Natural killer cell treated with Interleukin-12 subunit alpha and Interleukin-12 subunit beta and Interleukin-15 and Interleukin-18, amount 100 ng/mL, for 72 hours (primary cell): ENCODE results near the gene CALCOCO2. TPM values are rescaled to one million over a fixed set of nuclear protein-coding genes. Genes with fewer than 3 reads are reported as not detected.
"Not testable (repeated sequence)": the region's sequence is repeated elsewhere in the genome, so short reads cannot be mapped to it uniquely, and the experiment has no call there.

Source experiments
- ATAC-seq, 2 donors: fragments of 150-1000 bp; cut with Tn5 transposase in 1 of 2; sonication (Bioruptor Pico), chemical (Tn5 transposase) in 1 of 2; 2 replicates each; pipeline ENCODE4 v1.10.0; 2021
- DNase-seq: peaks from one replicate; pipeline ENCODE4 v3.0.0; 2022; ENCODE audit warnings: low spot score
- H3K27ac Mint-ChIP-seq, 2 donors: 1 replicate in 1 of 2; 2 replicates in 1 of 2; pipeline ENCODE4 v1.8.0; 2022; ENCODE audit warnings: mixed read lengths in 2 of 2, mild to moderate bottlenecking in 1 of 2, moderate library complexity in 1 of 2
- H3K27me3 Mint-ChIP-seq, 2 donors: 1 replicate in 1 of 2; 2 replicates in 1 of 2; pipeline ENCODE4 v1.8.0; 2022; ENCODE audit warnings: mixed read lengths in 2 of 2
- H3K36me3 Mint-ChIP-seq: one replicate; pipeline ENCODE4 v1.8.0; 2022; ENCODE audit warnings: mixed read lengths
- H3K4me1 Mint-ChIP-seq, 2 donors: 1 replicate in 1 of 2; 2 replicates in 1 of 2; pipeline ENCODE4 v1.8.0; 2022; ENCODE audit warnings: low read depth in 2 of 2, mixed read lengths in 2 of 2, mild to moderate bottlenecking in 1 of 2
- H3K4me3 Mint-ChIP-seq: one replicate; pipeline ENCODE4 v1.8.0; 2022; ENCODE audit warnings: mixed read lengths
- H3K9me3 Mint-ChIP-seq: 2 replicates; pipeline ENCODE4 v1.8.0; 2022; ENCODE audit warnings: mixed read lengths
- total RNA-seq, 2 donors: library from RNA; stranded (reverse); gene quantifications; one replicate each; pipeline ENCODE4 v1.2.3, GENCODE V29; 2022

CALCOCO2 gene
- total RNA-seq, 2 donors from 2014 or later = 118 to 166 TPM

DNA sequence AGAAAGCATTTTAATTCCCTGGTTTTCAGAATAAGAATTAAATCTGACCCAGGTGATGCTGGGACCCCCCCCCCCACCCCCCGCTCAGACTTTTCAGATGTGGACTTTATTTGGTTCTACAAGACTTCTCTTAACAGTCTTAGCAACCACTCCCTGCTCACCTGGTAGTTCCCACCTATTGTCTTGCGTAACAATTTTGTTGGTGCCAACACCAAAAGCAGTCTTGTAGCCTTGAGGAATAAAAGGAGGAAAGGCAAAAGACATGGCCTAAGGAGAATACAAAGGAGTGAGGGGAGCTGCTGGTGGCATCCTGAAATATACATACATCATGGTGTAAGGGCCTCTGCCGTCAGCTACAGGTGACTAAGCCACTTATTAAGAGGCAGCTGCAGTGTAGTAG is 18.8 kb upstream of the CALCOCO2 start:
- no peak overlapping the region for H3K27ac Mint-ChIP-seq
- H3K9me3 Mint-ChIP-seq = no peaks in the 10 kb centered on the region
- H3K36me3 Mint-ChIP-seq = no peaks in the 10 kb centered on the region
- peaks cover 13 to 17% of the 10 kb centered on the region in 2 donors for H3K27me3 Mint-ChIP-seq
- peaks cover 12 to 15% of the 10 kb centered on the region in 2 donors for H3K4me1 Mint-ChIP-seq
- ATAC-seq (no peak), DNase-seq (no peak)
- no peak overlapping the region for H3K4me3 Mint-ChIP-seq

DNA sequence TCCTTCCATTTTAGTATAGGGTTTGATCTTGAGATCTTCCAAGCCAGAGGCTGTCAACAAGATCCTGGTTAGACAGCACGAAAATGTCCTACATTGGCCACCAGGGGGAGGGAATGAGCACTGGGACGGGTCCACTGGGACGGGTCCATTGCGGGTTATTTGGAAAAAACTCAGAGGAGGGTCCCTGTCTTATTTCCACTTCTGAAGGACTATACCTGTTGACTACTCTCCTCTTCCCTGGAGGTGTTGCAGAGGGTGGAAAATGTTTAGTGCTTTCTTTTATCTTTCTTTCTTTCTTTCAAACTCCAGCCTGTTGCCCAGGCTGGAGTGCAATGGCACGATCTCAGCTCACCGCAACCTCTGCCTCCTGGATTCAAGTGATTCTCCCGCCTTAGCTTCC is 16.3 kb upstream of the CALCOCO2 start:
- no peak overlapping the region for H3K27ac Mint-ChIP-seq
- peaks cover 17 to 24% of the 10 kb centered on the region in 2 donors for H3K27me3 Mint-ChIP-seq
- H3K4me1 Mint-ChIP-seq = peaks cover 16% of the 10 kb centered on the region in 2 donors
- no peaks in the 10 kb centered on the region for H3K36me3 Mint-ChIP-seq
- DNase-seq (no peak), ATAC-seq (no peak)
- H3K4me3 Mint-ChIP-seq = no peak overlapping the region
- no peaks in the 10 kb centered on the region for H3K9me3 Mint-ChIP-seq

DNA sequence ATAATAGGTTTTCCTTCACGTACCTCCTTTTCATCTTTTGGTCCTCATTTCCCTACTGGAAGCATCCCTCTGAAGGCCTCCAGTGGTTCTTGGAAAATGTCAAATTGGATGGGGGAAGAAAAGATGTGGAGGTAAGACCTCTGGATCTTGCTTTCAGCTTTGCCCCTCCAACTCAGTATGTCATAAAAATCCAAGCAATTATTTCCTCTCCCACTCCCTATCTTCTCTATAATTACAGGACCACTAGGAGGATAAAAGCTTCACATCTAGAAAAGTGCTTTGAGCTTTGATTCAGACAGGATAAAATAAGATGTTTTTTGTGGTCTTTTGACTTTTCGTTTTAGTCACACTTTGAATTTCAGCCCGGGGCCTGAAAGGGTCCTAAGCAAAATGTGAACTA is 15.5 kb upstream of the CALCOCO2 start:
- ATAC-seq = no peak
- Mint-ChIP-seq H3K27me3 (peaks cover 17 to 24% of the 10 kb centered on the region in 2 donors), H3K9me3 (no peaks in the 10 kb centered on the region), H3K4me1 (peaks cover 16% of the 10 kb centered on the region in 2 donors), H3K4me3 (no peak overlapping the region), H3K36me3 (no peaks in the 10 kb centered on the region), H3K27ac (no peak overlapping the region)
- DNase-seq = no peak

DNA sequence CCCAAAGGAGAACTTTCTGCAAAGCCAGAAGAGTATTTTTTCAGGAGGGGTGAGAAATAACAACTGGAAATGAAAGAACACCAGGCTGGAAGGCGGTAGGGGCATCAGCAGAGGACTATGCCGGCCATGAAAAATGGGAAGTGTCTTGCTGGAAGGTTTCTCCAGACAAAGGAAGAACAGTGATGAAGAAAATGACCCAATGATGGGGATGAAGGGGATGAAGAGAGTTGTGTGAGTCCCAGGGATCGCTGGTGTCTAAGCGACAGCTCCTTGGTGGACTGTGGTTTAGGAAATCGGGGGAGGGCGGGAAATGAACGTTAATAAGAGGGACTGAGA is 14.4 kb upstream of the CALCOCO2 start:
- Mint-ChIP-seq H3K4me1 (peaks cover 16% of the 10 kb centered on the region in 2 donors), H3K9me3 (no peaks in the 10 kb centered on the region), H3K36me3 (no peaks in the 10 kb centered on the region), H3K27me3 (peaks cover 19 to 24% of the 10 kb centered on the region in 2 donors), H3K4me3 (peak overlapping the region; percentile 77), H3K27ac (no peak overlapping the region)
- no peak for ATAC-seq
- no peak for DNase-seq

DNA sequence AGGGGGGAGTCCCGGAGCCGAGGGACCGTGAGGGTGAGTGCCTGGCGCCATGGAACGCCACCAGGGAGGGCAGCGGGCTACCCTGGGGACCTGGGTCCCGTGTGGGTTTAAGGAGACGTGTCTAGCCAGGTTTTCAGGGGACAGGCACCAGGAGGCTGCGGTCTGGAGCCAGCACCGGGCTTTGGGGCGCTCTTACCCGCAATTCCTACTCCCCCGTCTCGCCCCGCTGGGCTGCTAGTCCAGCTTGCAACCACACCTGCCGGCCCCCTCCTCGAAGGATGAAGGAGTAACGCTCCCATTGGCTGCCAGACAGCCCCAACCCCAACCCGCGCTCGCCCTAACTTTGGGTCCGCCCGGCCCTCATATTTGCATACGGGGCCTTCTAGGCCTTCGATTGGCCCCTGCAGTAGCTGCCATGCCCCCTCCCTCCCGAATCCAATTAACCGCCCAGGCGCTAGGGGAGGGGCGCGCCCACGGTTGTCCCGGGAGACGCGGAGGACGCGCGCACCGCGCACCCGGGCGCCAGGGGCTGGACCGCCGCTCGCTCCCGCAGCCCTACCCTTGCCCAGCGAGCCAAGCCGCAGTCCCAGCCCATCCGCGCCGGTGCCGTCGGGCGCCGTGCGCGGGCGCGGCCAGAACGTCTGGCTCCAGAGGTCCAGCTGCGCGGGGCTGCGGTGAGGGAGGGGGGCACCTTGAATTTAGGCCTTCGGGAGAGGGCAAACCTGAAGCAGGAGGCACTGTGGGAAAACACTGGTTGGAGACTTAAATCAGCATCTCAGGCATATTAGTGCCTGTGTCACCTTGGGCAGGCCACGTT is 13.9 kb upstream of the CALCOCO2 start, which contains the start of gene TTLL6:
Gene TTLL6, minus strand, starts transcription at position 456 of the 817 bp plus-strand sequence. Its CDS starts 157 bp downstream, at position 299.
- peak within 1 kb of the TSS; percentile 77 for H3K4me3 Mint-ChIP-seq
- H3K27me3 Mint-ChIP-seq = peaks cover 19 to 24% of the 10 kb centered on the region in 2 donors
- peaks cover 16% of the 10 kb centered on the region in 2 donors for H3K4me1 Mint-ChIP-seq
- ATAC-seq (peak; percentile 98), DNase-seq (peak; percentile 84)
- no peak within 1 kb of the TSS for H3K27ac Mint-ChIP-seq
- H3K9me3 Mint-ChIP-seq = no peaks in the 10 kb centered on the region
- no peaks in the 10 kb centered on the region for H3K36me3 Mint-ChIP-seq

DNA sequence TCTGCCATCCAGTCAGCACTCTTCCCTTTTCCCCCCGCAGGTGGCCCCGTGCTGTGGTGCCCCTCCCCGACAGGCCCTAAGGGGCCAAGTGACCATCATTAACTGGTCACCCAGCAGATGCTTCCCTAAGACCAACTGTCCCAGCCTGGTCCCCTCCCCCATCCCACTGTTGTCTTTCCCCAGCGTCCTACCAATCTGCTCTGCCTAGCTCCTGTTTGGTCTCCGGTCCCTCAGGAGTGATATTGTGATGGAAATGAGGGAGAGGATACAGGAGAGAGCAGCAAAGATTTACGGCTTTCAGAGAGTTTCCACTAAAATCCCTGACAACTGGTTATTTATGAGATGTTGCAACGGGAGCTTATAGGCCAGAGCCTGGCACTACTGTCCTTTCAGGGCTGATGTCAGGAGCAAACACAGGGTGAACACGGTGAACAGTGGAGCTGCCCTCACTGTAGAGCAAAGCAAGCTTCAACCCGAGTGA is 12.4 kb upstream of the CALCOCO2 start:
- Mint-ChIP-seq H3K9me3 (no peaks in the 10 kb centered on the region), H3K36me3 (no peaks in the 10 kb centered on the region), H3K27me3 (peaks cover 19 to 28% of the 10 kb centered on the region in 2 donors), H3K27ac (no peak overlapping the region), H3K4me1 (peaks cover 16% of the 10 kb centered on the region in 2 donors), H3K4me3 (peak overlapping the region; percentile 38)
- DNase-seq (no peak), ATAC-seq (no peak)

DNA sequence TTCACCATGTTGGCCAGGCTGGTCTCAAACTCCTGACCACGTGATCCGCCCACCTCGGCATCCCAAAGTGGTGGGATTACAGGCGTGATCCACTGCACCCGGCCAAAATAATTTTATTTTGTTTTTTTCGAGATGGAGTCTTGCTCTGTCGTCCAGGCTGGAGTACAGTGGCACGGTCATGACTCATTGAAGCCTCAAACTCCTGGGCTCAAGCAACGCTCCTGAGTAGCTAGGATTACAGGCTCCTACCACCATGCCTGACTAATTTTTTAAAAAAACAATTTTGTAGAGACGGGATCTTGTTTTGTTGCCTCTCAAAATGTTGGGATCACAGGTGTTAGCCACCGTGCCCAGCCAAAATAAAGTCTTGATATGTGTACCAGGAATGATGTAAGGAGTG is 11.4 kb upstream of the CALCOCO2 start:
- no peak for ATAC-seq
- peaks cover 20 to 32% of the 10 kb centered on the region in 2 donors for H3K27me3 Mint-ChIP-seq

DNA sequence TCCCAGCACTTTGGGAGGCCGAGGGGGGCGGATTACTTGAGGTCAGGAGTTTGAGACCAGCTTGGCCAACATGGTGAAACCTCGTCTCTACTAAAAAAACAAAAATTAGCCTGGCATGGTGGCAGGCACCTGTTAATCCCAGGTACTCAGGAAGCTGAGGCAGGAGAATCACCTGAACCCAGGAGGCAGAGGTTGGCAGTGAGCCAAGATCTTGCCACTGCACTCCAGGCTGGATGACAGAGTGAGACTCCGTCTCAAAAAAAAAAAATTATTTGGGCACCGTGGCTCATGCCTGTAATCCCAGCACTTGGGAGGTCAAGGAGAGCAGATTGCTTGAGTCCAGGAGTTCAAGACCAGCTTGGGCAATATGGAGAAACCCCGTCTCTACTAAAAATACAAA is 9.9 kb upstream of the CALCOCO2 start:
- DNase-seq, H3K36me3 Mint-ChIP-seq, H3K27ac Mint-ChIP-seq, ATAC-seq, H3K4me3 Mint-ChIP-seq, H3K9me3 Mint-ChIP-seq: not testable (repeated sequence)
- Mint-ChIP-seq H3K27me3 (peaks cover 13 to 23% of the 10 kb centered on the region in 2 donors), H3K4me1 (peaks cover 10 to 11% of the 10 kb centered on the region in 2 donors)

More for the DNA sequence above, 11.4 kb upstream of the CALCOCO2 start:
- DNase-seq = no peak
- no peak overlapping the region for H3K4me3 Mint-ChIP-seq
- peaks cover 16% of the 10 kb centered on the region in 2 donors for H3K4me1 Mint-ChIP-seq
- no peak overlapping the region for H3K27ac Mint-ChIP-seq
- H3K9me3 Mint-ChIP-seq = no peaks in the 10 kb centered on the region
- no peaks in the 10 kb centered on the region for H3K36me3 Mint-ChIP-seq

DNA sequence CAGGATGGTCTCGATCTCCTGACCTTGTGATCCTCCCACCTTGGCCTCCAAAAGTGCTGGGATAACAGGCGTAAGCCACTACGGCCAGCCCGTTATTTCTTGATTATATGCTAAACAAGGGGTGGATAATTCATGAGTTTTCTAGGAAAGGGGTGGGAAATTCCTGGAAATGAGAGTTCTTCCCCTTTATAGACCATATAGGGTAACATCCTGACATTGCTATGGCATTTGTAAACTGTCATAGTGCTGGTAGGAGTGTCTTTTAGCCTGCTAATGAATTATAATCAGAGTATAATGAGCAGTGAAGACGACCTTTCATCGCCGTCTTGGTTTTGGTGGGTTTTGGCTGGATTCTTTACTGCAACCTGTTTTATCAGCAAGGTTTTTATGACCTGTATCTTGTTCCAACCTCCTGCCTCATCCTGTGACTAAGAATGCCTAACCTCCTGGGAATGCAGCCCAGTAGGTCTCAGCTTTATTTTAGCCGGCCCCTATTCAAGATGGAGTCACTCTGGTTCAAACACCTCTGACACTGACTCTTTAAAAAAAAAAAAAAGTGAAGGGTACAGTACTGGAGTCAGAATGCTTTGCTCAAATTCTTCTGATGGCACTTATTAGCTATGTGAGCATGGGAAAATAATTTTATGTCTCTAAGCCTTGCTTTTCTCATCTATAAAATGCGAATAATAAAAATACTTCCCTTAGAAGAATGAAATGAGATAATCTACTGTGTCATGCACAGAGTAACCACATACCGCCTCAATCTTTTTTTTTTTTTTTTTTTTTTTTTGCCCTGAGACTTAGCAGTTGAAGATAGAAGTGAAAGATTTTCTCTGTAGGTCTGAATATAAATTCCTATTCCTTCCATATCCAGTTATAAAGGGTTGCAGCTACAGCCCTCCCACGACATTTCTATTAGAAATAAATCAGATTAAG is 5.1 kb upstream of the CALCOCO2 start:
- DNase-seq (no peak), ATAC-seq (no peak)
- no peaks in the 10 kb centered on the region for H3K9me3 Mint-ChIP-seq
- H3K27me3 Mint-ChIP-seq = peaks cover 3 to 7% of the 10 kb centered on the region in 2 donors
- H3K4me1 Mint-ChIP-seq = peaks cover 0 to 4% of the 10 kb centered on the region in 2 donors
- H3K36me3 Mint-ChIP-seq = no peaks in the 10 kb centered on the region
- no peak overlapping the region for H3K27ac Mint-ChIP-seq
- no peak overlapping the region for H3K4me3 Mint-ChIP-seq

DNA sequence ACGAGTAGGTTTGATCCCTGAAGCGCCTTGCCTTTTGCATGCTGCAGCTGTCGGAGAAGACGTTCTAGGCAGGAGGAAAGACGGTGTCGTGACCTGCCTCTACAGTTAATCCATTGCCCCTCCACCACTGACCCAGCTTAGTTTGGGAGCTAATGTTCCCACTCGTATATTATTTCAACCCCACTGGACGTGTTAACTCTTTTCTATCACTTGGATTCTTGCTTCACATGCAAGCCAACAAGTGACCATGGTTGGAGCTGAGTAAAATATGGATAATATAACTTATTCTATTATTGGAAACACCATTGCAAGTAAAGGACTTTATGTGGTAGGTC is 681 bp downstream of the CALCOCO2 start:
- Mint-ChIP-seq H3K27me3 (no peaks in the 10 kb centered on the region), H3K4me3 (peak overlapping the region; percentile 94), H3K36me3 (peaks cover 4% of the 10 kb centered on the region), H3K4me1 (peaks cover 44 to 47% of the 10 kb centered on the region in 2 donors), H3K9me3 (no peaks in the 10 kb centered on the region), H3K27ac (peak overlapping the region; percentile 91 to 94)
- no peak for DNase-seq
- ATAC-seq = no peak

DNA sequence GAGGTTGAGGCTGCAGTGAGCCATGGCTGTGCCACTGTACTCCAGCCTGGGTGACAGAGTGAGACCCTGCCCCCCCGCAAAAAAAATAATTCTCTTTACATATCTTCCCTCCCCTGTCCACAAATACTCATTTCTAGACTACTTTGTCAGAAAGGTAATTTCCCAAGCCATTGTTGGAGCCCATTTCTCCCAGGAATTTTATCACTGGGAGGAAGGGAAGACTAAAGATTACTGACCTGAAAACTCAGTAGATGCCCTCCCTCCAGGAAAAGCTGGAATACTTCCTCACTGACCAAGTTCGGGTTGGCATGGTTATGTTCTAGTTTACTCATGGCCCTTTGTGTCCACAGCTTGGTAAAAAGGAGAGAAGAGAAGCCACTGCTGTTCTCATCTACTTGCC is 4.1 kb downstream of the CALCOCO2 start:
- H3K4me3 Mint-ChIP-seq = peak overlapping the region; percentile 88
- no peaks in the 10 kb centered on the region for H3K27me3 Mint-ChIP-seq
- H3K27ac Mint-ChIP-seq = peak overlapping the region in 1 of 2 donors; percentile 30
- H3K9me3 Mint-ChIP-seq = no peaks in the 10 kb centered on the region
- ATAC-seq = no peak
- peaks cover 8% of the 10 kb centered on the region for H3K36me3 Mint-ChIP-seq
- H3K4me1 Mint-ChIP-seq = peaks cover 63 to 64% of the 10 kb centered on the region in 2 donors
- no peak for DNase-seq

DNA sequence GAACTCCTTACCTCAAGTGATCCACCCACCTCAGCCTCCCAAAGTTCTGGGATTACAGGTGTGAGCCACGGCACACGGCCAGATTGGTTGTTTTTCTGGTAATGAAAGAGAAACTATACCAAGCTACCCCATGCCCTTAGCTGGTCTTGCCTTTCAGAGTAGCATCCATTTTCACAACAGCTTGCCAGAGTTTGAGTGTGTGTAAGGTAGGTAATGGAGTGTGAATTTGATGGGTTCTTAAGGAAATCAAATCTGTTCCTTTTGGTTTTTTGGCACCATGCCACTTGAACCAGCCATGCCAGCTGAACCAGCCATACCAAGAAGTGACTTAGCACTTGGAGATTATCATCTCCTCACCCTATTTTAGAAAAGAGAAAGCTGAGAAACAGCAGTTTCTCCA is 5.1 kb downstream of the CALCOCO2 start:
- ATAC-seq (peak in 1 of 2 donors; percentile 46), DNase-seq (no peak)
- no peaks in the 10 kb centered on the region for H3K27me3 Mint-ChIP-seq
- peak overlapping the region; percentile 30 to 74 for H3K27ac Mint-ChIP-seq
- H3K4me3 Mint-ChIP-seq = peak overlapping the region; percentile 88
- H3K9me3 Mint-ChIP-seq = no peaks in the 10 kb centered on the region
- peaks cover 14% of the 10 kb centered on the region for H3K36me3 Mint-ChIP-seq
- peaks cover 70 to 73% of the 10 kb centered on the region in 2 donors for H3K4me1 Mint-ChIP-seq

DNA sequence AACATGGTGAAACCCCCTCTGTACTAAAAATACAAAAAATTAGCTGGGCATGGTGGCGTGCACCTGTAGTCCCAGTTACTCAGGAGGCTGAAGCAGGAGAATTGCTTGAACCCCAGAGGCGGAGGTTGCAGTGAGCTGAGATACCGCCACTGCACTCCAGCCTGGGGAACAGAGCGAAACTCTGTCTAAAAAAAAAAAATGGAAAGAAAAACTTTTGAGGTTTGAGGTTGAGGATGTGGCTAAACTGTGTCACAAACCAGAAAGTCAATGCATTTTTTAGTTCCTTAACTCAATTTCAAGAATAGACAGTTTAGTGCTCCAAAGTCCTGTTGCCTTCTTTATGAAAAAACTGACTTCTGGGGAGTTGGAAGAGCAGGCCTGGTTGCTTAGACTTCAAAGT is 6.6 kb downstream of the CALCOCO2 start:
- H3K36me3 Mint-ChIP-seq = peaks cover 14% of the 10 kb centered on the region
- peak overlapping the region; percentile 88 for H3K4me3 Mint-ChIP-seq
- H3K27me3 Mint-ChIP-seq, H3K9me3 Mint-ChIP-seq: not testable (repeated sequence)
- peaks cover 72 to 76% of the 10 kb centered on the region in 2 donors for H3K4me1 Mint-ChIP-seq
- peak overlapping the region; percentile 80 to 85 for H3K27ac Mint-ChIP-seq
- DNase-seq = peak; percentile 63
- peak; percentile 59 to 68 for ATAC-seq
